Mucosa of stomach (tissue), 1 donor: Measurements from ENCODE around the gene CARD8.
"Not testable (repeated sequence)": the region's sequence is repeated elsewhere in the genome, so short reads cannot be mapped to it uniquely, and the experiment has no call there.

Source experiments
- H3K27me3 ChIP-seq: one replicate; pipeline ENCODE4 v1.7.0; 2013; ENCODE audit warnings: mild to moderate bottlenecking, low read length; ENCODE audit not compliant: control insufficient read depth, insufficient read depth
- H3K36me3 ChIP-seq: one replicate; pipeline ENCODE4 v1.7.0; 2013; ENCODE audit warnings: low read length; ENCODE audit not compliant: control insufficient read depth, insufficient read depth
- H3K4me1 ChIP-seq: one replicate; pipeline ENCODE4 v1.7.0; 2013; ENCODE audit warnings: mild to moderate bottlenecking, low read length; ENCODE audit not compliant: control insufficient read depth, insufficient read depth
- H3K4me3 ChIP-seq: one replicate; pipeline ENCODE4 v1.7.0; 2013; ENCODE audit warnings: low read length
- H3K9ac ChIP-seq: one replicate; pipeline ENCODE4 v1.7.0; 2013; ENCODE audit warnings: mild to moderate bottlenecking, low read length, moderate library complexity
- H3K9me3 ChIP-seq: one replicate; pipeline ENCODE4 v1.7.0; 2013; ENCODE audit warnings: mild to moderate bottlenecking, low read length, moderate library complexity; ENCODE audit not compliant: control insufficient read depth
- donor health status: Pancreatic carcinoma.

CARD8 gene

GRCh38 chr19:48237057-48237456 is 18.7 kb downstream of the CARD8 start:
- Histone ChIP-seq H3K4me1 (no peaks in the 10 kb centered on the region), H3K27me3 (no peaks in the 10 kb centered on the region), H3K9ac (no peak overlapping the region), H3K4me3 (no peak overlapping the region), H3K36me3 (no peaks in the 10 kb centered on the region), H3K9me3 (no peaks in the 10 kb centered on the region)

DNA sequence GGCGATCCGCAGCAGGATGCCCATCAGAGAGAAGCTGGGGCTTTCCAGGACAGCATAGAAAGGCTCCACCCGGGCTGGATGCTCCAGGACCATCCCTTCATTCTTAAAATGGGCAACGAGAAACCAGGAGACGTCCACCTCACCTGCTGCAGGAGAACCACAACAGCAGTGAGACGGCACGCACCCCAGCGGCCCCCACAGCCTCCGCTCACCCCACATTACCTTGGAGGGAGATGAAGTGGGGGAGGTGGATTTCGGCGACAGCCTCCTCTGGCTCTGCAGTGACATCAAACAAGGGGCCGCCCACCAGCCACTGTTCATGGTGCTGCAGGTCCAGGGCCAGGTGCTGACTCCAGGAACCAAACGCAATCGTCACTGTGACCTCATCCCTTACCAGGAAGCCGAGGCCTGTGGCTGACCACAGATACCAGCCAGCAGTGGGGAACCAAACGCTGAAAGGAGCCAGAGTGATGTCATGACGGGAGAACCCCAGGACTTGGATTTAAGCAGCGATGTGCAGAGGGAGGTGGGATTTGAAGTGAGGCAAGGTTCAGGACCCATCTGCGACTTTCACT is 25.1 kb downstream of the CARD8 start:
- H3K36me3 ChIP-seq, result no peaks in the 10 kb centered on the region
- H3K9me3 ChIP-seq, result no peaks in the 10 kb centered on the region

GRCh38 chr19:48221628-48222027 is 34.1 kb downstream of the CARD8 start:
- no peak overlapping the region for H3K4me3 ChIP-seq
- no peaks in the 10 kb centered on the region for H3K36me3 ChIP-seq
- no peak overlapping the region for H3K9ac ChIP-seq
- H3K27me3 ChIP-seq, result no peaks in the 10 kb centered on the region
- H3K9me3 ChIP-seq, result no peaks in the 10 kb centered on the region
- no peaks in the 10 kb centered on the region for H3K4me1 ChIP-seq

More for the DNA sequence above, 25.1 kb downstream of the CARD8 start:
- Histone ChIP-seq H3K27me3 (no peaks in the 10 kb centered on the region), H3K4me3 (no peak overlapping the region), H3K4me1 (no peaks in the 10 kb centered on the region), H3K9ac (no peak overlapping the region)

- not testable (repeated sequence) for H3K4me1 ChIP-seq, H3K4me3 ChIP-seq, H3K36me3 ChIP-seq, H3K27me3 ChIP-seq, H3K9me3 ChIP-seq, H3K9ac ChIP-seq
These were observed 34.9 kb downstream of the CARD8 start for GRCh38 chr19:48220784-48221183.

DNA sequence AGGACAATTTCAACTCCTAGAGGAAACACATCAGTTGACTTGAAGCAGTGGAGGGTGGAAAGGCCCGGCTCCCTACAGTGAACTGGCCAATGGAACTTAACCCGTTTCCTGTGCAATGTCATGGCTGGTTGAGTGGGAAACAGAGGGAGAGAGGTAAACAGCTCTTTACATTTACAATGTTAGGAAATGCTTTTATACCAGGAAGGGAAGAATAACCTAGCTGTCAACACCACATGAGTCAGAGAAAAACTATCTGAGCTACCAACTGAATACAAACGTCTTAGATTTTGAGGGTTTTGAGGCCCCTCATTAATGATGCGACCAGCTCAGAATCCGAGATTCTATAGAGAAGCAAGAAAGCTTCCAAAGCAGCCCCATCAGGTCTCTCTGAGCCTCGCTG is 36.7 kb downstream of the CARD8 start:
- no peaks in the 10 kb centered on the region for H3K27me3 ChIP-seq
- no peaks in the 10 kb centered on the region for H3K9me3 ChIP-seq
- no peaks in the 10 kb centered on the region for H3K4me1 ChIP-seq
- no peak overlapping the region for H3K9ac ChIP-seq
- H3K36me3 ChIP-seq, result no peaks in the 10 kb centered on the region
- H3K4me3 ChIP-seq, result no peak overlapping the region

DNA sequence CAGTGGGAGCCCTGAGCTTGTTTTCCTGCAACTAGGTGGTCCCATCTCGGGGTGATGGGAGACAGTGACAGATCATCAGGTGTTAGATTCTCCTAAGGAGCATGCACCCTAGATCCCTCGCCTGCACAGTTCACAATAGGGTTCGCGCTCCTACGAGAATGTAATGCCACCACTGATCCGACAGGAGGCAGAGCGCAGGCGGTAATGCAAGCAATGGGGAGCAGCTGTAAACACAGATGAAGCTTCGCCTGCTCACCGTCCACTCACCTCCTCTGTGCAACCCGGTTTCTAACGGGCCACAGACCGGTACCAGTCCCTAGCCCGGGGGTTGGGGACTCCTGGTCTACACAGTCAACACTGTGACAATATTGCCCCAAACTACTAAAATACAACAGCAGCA is 38.8 kb downstream of the CARD8 start:
- no peaks in the 10 kb centered on the region for H3K9me3 ChIP-seq
- no peaks in the 10 kb centered on the region for H3K4me1 ChIP-seq
- no peaks in the 10 kb centered on the region for H3K36me3 ChIP-seq
- no peaks in the 10 kb centered on the region for H3K27me3 ChIP-seq
- H3K4me3 ChIP-seq, result no peak overlapping the region
- no peak overlapping the region for H3K9ac ChIP-seq

GRCh38 chr19:48213959-48214358 is 41.8 kb downstream of the CARD8 start:
- Histone ChIP-seq H3K36me3 (no peaks in the 10 kb centered on the region), H3K4me1 (no peaks in the 10 kb centered on the region), H3K9ac (no peak overlapping the region), H3K27me3 (no peaks in the 10 kb centered on the region), H3K9me3 (no peaks in the 10 kb centered on the region), H3K4me3 (no peak overlapping the region)

- Histone ChIP-seq H3K27me3 (no peaks in the 10 kb centered on the region), H3K9me3 (no peaks in the 10 kb centered on the region), H3K36me3 (no peaks in the 10 kb centered on the region), H3K4me1 (no peaks in the 10 kb centered on the region), H3K9ac (no peak overlapping the region), H3K4me3 (no peak overlapping the region)
These were observed 45.7 kb downstream of the CARD8 start for GRCh38 chr19:48210005-48210404.

DNA sequence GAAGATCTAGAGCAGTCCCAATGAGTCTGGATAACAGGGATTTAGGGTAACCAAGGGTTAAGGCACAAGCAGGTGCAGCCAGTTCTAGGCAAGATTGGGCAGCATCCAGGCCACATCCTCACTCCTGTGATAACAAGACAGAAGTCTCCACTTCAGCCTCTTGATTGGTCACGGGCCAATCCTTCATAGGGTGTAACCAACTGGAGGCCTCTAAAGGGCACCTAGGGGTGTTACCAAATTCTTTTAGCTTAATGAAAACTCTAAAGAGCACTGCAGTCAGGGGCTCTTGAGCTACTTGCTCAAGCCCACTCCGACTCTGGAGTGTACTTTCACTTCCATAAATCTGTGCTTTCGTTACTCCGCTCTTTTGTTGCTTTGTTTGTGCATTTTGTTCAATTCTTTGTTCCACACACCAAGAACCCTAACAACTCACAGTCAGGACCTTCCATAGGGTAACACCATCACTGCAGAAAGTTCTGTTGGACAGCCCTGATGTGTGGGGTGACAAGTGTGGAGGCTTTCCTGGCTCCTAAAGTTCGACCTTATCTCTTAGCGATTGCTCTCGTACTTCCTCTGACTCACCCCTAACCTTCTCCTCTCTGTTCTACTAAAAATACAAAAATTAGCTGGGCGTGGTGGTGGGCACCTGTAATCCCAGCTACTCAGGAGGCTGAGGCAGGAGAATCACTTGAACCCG is 49.2 kb downstream of the CARD8 start:
- Histone ChIP-seq H3K9ac (no peak overlapping the region), H3K36me3 (no peaks in the 10 kb centered on the region), H3K27me3 (no peaks in the 10 kb centered on the region), H3K4me3 (no peak overlapping the region), H3K9me3 (no peaks in the 10 kb centered on the region), H3K4me1 (peaks cover 6% of the 10 kb centered on the region)

DNA sequence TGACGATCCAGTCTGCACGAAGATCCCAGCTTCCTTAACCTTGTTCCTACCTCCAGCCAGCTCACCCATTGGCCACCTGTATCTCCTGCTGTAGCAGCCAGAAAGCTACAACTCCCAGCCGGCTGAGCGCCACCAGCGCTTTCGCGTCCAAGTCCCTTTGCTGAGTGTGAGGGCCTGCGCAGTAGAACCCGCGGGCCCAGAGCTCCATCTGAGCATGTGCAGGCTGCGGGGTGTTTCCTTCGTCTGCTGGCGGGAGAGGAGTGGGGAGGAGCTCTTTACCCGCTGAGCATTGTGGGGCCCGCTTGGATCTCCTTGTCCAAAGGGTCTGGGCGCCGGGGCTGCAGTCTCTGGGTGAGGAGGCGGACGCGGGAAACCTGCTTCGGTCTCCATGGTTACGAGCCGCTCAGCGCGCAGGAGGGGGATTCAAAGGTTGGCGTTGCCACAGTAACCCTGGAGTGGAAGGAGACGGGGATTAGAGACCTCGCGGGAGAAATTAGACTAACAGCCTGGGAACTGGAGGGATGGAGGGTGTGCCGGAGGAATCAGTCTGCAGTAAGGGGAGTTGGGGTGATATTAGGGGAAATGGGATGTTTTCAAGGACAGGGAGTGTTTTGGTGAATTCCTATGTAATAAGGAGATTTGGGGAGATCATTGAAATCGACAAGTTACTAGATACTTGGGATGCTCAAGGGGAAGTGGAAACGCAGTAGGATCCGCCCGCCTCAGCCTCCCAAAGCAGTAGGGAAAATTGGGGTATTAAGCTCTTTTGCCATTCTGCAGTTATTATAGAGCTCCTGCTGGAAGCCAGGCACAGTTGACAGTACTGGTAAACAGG is 51.7 kb downstream of the CARD8 start:
- H3K4me1 ChIP-seq, result peaks cover 6% of the 10 kb centered on the region
- H3K27me3 ChIP-seq, result no peaks in the 10 kb centered on the region
- H3K4me3 ChIP-seq, result peak overlapping the region; percentile 98
- no peaks in the 10 kb centered on the region for H3K36me3 ChIP-seq
- peak overlapping the region; percentile 81 for H3K9ac ChIP-seq
- H3K9me3 ChIP-seq, result no peaks in the 10 kb centered on the region

DNA sequence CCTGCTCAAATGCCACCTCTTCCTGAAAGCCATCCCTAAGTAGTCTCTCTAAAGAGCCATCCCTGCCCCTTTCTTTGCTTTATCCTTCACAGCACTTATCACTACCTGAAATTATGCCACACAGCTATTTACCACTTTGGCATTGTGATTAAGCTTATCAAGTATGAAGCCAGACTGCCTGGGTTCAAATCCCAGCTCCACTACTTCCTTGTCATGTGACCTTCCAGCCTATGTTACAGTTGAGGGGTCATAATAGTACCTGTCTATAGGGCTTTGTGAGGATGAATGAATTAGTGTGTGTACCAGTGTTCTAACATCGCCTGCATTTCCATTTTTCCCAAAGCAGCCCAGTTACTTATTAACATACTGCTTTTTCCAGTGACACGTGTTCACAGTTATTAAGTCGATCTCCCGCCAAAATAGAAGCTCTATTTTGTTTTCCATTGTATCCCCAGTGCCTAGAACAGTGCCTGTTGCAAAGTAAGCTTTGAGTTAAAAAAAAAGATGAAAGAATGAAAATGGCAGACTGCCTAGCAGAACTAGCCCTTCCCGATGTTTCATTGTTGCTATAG is 52.4 kb downstream of the CARD8 start:
- H3K4me3 ChIP-seq, result peak overlapping the region; percentile 98
- H3K27me3 ChIP-seq, result no peaks in the 10 kb centered on the region
- H3K36me3 ChIP-seq, result no peaks in the 10 kb centered on the region
- peaks cover 6% of the 10 kb centered on the region for H3K4me1 ChIP-seq
- peak overlapping the region; percentile 81 for H3K9ac ChIP-seq
- no peaks in the 10 kb centered on the region for H3K9me3 ChIP-seq
